Breast epithelium (tissue), 4 donors: Measurements from ENCODE around the gene CCNE1. TPM values are rescaled to one million over a fixed set of nuclear protein-coding genes. Genes with fewer than 3 reads are reported as not detected.

Experiments used
- DNase-seq, 2 donors: peaks; one replicate each; pipeline ENCODE4 v3.0.0-alpha.2; 2019; ENCODE audit warnings: low spot score in 2 of 2
- H3K27ac ChIP-seq, 2 donors: fragments of 200-600 bp; sonication (generic) in 1 of 2; one replicate each; pipeline ENCODE4 v1.5.1; 2016 to 2019; ENCODE audit warnings: mild to moderate bottlenecking in 1 of 2
- H3K27me3 ChIP-seq, 2 donors: fragments of 200-600 bp; sonication (generic) in 1 of 2; one replicate each; pipeline versions ENCODE4 v1.5.1 to v1.6.0; 2017 to 2019; ENCODE audit warnings: control low read depth in 1 of 2, mild to moderate bottlenecking in 1 of 2
- H3K36me3 ChIP-seq: fragments of 200-600 bp; one replicate; pipeline ENCODE4 v1.5.1; 2019
- H3K4me1 ChIP-seq, 2 donors: fragments of 200-600 bp; sonication (generic); one replicate each; pipeline ENCODE4 v1.5.1; 2016 to 2019; ENCODE audit warnings: control low read depth in 1 of 2
- H3K4me3 ChIP-seq, 3 donors: fragments of 200-600 bp; sonication (generic); 1 replicate in 2 of 3; 2 replicates in 1 of 3; pipeline ENCODE4 v1.5.1; 2016 to 2019; ENCODE audit warnings: mild to moderate bottlenecking in 3 of 3, moderate library complexity in 2 of 3
- H3K9me3 ChIP-seq, 2 donors: fragments of 200-600 bp; sonication (generic) in 1 of 2; one replicate each; pipeline ENCODE4 v1.5.1; 2016 to 2019; ENCODE audit warnings: control low read depth in 1 of 2
- CTCF ChIP-seq, 3 donors: fragments of 450-650 bp; IDR thresholded peaks; one replicate each; pipeline ENCODE4 v1.5.1; 2016 to 2017; ENCODE audit warnings: antibody characterized with exemption in 3 of 3, mild to moderate bottlenecking in 3 of 3, moderate library complexity in 3 of 3
- POLR2A ChIP-seq: fragments of 450-650 bp; IDR thresholded peaks from one replicate; pipeline ENCODE4 v1.6.1; 2016; ENCODE audit warnings: antibody characterized with exemption, mild to moderate bottlenecking, moderate library complexity
- POLR2AphosphoS5 ChIP-seq, 3 donors: sonication (generic); formaldehyde crosslinking; IDR thresholded peaks; one replicate each; pipeline ENCODE4 v1.6.1; 2017; ENCODE audit warnings: antibody characterized with exemption in 3 of 3
- intact Hi-C: fragments of 100-400 bp; cut with DNase I; formaldehyde crosslinking; loops from one replicate; pipeline ENCODE4 v1.15.1; 2023; ENCODE audit warnings: low total_unique reads
- total RNA-seq, 3 donors: library from RNA; depleted of rRNA; stranded (reverse); fragments of >200 nt; gene quantifications; one replicate each; pipeline ENCODE4 v1.1.0, GENCODE V29; 2016

CCNE1 gene
- total RNA-seq, 3 donors from 2014 or later: 0.33 to 2.1 (median 1.5) TPM

DNA sequence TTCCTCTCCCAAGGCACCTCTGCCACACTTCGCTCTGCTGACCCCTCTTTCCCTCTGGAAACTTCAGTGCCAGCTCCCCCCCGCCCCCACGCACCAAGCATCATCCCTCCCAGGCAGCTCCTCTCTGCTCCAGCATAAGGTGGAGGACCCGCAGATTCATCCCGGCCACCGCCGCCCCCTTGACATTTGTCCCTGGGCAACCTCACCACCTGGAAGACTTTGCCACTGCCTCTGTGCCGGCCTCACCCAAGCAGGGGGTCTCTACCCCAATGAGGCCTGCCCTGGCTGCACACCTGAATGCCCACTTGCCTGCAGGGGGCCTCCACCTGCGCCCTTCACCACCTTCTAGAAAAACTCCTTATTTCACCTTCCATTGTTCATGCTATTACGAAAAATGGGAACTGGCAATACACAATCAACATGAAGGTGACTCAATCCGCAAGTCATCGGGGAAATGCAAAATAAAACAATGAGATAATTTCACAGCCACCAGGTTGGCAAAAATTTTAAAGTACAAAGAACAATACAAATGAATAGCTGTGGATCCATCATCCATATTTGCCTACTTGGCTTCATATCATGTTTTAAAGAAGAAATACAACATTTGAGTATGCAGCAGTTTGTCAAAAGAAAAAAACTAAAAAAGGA lies 21.9 kb downstream of the CCNE1 start:
- DNase-seq: no peak
- TF ChIP-seq CTCF (IDR thresholded peaks at IDR 0.05): no peak
- TF ChIP-seq POLR2A: no peak
- no peak for TF ChIP-seq POLR2AphosphoS5 (IDR thresholded peaks at IDR 0.05)
- H3K27ac ChIP-seq: no peak overlapping the region
- intact Hi-C loops: no loop called here
- no peaks in the 10 kb centered on the region for H3K9me3 ChIP-seq
- H3K4me3 ChIP-seq: no peak overlapping the region
- H3K27me3 ChIP-seq: peaks cover 0 to 17% of the 10 kb centered on the region in 2 donors
- no peaks in the 10 kb centered on the region for H3K36me3 ChIP-seq
- no peaks in the 10 kb centered on the region for H3K4me1 ChIP-seq

DNA sequence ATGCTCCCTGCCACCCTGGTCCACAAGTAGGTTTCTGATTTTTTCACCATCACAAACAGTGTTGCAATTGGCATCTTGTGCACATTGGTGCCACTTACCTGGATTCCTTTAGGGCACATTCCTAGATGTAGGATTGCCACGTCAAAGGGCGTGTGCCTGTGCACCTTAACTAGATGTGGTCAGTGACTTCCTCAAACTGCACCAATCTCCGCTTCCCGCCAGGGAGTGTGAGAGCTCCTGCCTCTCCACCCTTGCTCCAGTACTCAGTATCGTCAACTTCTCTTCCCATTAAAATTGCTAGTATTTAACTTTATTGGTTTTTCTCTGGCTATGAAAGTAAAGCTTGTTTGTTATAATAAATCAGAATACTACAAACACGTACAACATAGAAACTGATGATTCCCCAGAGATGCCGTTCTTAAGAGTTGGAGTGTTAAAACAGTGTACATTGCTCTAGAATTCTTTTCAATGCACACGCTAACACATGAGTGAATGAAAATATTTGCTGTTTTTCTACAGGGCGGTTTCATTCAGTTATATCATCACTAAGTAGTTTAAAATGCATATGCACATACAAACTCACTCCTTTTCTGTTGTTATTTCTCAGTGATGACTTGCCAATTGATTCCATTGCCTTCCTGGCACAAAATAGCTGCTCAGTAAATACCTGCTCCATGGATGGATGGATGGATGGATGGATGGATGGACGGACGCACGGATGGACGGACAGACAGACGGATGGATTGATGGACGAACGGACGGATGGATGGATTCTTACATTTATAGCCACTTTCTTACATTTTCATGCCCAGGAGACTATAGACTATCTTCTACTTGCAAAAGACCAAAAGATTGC lies 23.4 kb downstream of the CCNE1 start:
- peaks cover 0 to 18% of the 10 kb centered on the region in 2 donors for H3K27me3 ChIP-seq
- no peaks in the 10 kb centered on the region for H3K36me3 ChIP-seq
- no peaks in the 10 kb centered on the region for H3K4me1 ChIP-seq
- TF ChIP-seq POLR2A (no peak), CTCF (IDR thresholded peaks at IDR 0.05) (no peak), POLR2AphosphoS5 (IDR thresholded peaks at IDR 0.05) (no peak)
- intact Hi-C loops: no loop called here
- no peak overlapping the region for H3K27ac ChIP-seq
- H3K9me3 ChIP-seq: no peaks in the 10 kb centered on the region
- H3K4me3 ChIP-seq: no peak overlapping the region
- no peak for DNase-seq

DNA sequence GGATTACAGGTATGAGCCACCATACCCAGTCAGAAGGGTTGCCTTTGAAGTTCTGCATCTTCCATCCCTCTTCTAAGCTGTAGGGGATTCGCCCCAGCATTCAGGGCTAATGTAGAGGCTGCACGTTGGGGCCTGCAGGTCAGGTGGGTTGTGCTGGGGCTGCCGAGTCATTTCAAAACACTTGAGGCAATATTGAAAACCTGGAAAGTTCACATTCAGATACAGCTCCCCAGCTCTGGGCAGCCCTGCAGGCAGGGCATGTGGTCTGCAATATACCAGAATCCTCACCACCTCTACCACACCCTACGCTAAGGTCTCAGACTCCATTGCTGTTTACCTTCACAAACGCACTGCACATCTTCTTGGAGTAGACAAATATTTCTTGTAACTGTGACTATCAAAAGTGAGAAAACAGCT lies 24.6 kb downstream of the CCNE1 start:
- Histone ChIP-seq H3K4me3 (no peak overlapping the region), H3K27me3 (peaks cover 0 to 26% of the 10 kb centered on the region in 2 donors), H3K9me3 (no peaks in the 10 kb centered on the region), H3K4me1 (no peaks in the 10 kb centered on the region), H3K27ac (no peak overlapping the region), H3K36me3 (no peaks in the 10 kb centered on the region)
- intact Hi-C loops: no loop called here
- DNase-seq: no peak
- TF ChIP-seq POLR2A (no peak), CTCF (IDR thresholded peaks at IDR 0.05) (no peak), POLR2AphosphoS5 (IDR thresholded peaks at IDR 0.05) (no peak)

DNA sequence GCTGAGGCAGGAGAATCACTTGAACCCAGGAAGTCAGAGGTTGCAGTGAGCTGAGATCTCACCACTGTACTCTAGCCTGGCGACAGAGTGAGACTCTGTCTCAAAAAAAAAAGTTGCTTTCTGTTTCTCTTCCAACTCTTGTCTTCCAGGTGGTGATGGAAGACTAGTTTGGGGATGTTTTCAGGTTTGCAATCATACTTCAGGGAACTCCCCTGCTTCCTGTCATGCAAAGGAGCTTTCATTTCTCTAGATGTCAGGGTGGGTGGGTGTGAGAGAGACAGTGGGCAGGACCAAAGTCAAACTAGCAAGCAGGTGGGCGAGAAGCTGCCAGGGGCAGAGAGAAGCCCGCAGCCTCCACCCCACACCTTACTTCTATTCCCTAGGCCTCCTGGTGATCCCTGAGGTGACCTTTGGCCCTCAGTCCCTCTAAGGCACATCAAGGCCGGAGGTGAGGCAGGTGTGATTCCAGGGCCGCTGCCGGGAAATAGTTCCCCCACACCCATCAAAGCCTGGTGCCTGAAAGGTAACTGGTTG lies 25.7 kb downstream of the CCNE1 start:
- Histone ChIP-seq H3K36me3 (no peaks in the 10 kb centered on the region), H3K27me3 (peaks cover 0 to 23% of the 10 kb centered on the region in 2 donors), H3K4me1 (no peaks in the 10 kb centered on the region), H3K9me3 (no peaks in the 10 kb centered on the region), H3K4me3 (no peak overlapping the region), H3K27ac (no peak overlapping the region)
- no peak for DNase-seq
- TF ChIP-seq CTCF (IDR thresholded peaks at IDR 0.05): no peak
- no peak for TF ChIP-seq POLR2AphosphoS5 (IDR thresholded peaks at IDR 0.05)
- no peak for TF ChIP-seq POLR2A
- intact Hi-C loops: no loop called here

- Histone ChIP-seq H3K4me1 (no peaks in the 10 kb centered on the region), H3K9me3 (no peaks in the 10 kb centered on the region), H3K27ac (no peak overlapping the region), H3K4me3 (no peak overlapping the region), H3K36me3 (no peaks in the 10 kb centered on the region), H3K27me3 (peaks cover 0 to 18% of the 10 kb centered on the region in 2 donors)
- intact Hi-C loops: no loop called here
- DNase-seq: no peak
- TF ChIP-seq POLR2AphosphoS5 (IDR thresholded peaks at IDR 0.05) (no peak), POLR2A (no peak), CTCF (IDR thresholded peaks at IDR 0.05) (no peak)
Observed at GRCh38 chr19:29837996-29838395, 26.2 kb downstream of the CCNE1 start.
